Lower lobe of right lung (tissue), 2 donors: ENCODE data around the gene EIF2S2. TPM values are rescaled to one million over a fixed set of nuclear protein-coding genes. Genes with fewer than 3 reads are reported as not detected.
A peak's percentile ranks its signal among the peaks of the same experiment; 100 is the strongest.

Source experiments
- ATAC-seq, 2 donors: fragments of 200-7000 bp; cut with Tn5 transposase; one replicate each; pipeline ENCODE4 v1.9.1; 2020 to 2022; ENCODE audit warnings: mild to moderate bottlenecking in 2 of 2, moderate library complexity in 2 of 2
- DNase-seq: peaks from one replicate; pipeline ENCODE4 v3.0.0-alpha.2; 2020
- H3K27ac ChIP-seq: fragments of 200-600 bp; one replicate; pipeline ENCODE4 v1.8.0; 2022
- H3K27me3 ChIP-seq: fragments of 200-600 bp; one replicate; pipeline ENCODE4 v1.8.0; 2022; ENCODE audit warnings: low read depth
- H3K36me3 ChIP-seq: fragments of 200-600 bp; one replicate; pipeline ENCODE4 v1.8.0; 2022; ENCODE audit warnings: mild to moderate bottlenecking
- H3K4me1 ChIP-seq: fragments of 200-600 bp; one replicate; pipeline ENCODE4 v1.8.0; 2022
- H3K4me3 ChIP-seq: fragments of 200-600 bp; one replicate; pipeline ENCODE4 v1.8.0; 2022; ENCODE audit warnings: mild to moderate bottlenecking
- H3K9me3 ChIP-seq: fragments of 200-600 bp; one replicate; pipeline ENCODE4 v1.8.0; 2022
- intact Hi-C: fragments of 100-400 bp; cut with DNase I; formaldehyde crosslinking; loops from one replicate; pipeline ENCODE4 v1.11.0; 2022
- total RNA-seq: library from RNA; stranded (reverse); fragmentation: NEBNext Ultra II Directional; extraction: Animal tissue kit (Norgen Biotek cat#: 25700); gene quantifications from one replicate; pipeline ENCODE4 v1.2.1, GENCODE V29; 2021
- TF ChIP-seq, protein P1 (sequence below): fragments of 200-600 bp; IDR thresholded peaks from one replicate; pipeline ENCODE4 v1.8.0; 2022; ENCODE audit warnings: antibody characterized with exemption, mild to moderate bottlenecking
- donor health status: DM: no; HTN: yes; CAD: no; lungs with severe emphysema.

The EIF2S2 gene
- total RNA-seq, 1 donor from 2014 or later = 50.3 TPM

DNA sequence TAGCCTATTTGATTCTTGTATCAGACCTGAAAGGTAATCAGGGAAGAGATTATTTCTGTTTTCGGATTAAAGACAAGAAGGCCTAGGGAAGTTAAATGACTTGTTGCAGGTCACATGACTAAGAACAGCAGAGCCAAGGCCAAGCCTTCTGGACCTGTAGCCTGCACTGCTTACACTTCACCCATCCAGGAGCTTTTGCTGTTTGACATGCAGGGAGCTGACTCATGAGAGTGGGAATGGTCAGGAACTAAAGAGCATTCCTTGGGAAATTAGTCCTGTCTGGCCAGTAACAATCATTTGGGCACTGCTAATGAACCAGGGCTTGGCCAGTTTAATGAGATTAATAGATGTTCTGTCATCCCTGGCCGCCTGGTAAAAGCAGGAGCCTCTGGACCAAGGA is 46.8 kb downstream of the EIF2S2 start:
- ATAC-seq (no peak), DNase-seq (no peak)
- no peaks in the 10 kb centered on the region for H3K9me3 ChIP-seq
- no peak overlapping the region for H3K4me3 ChIP-seq
- no peaks in the 10 kb centered on the region for H3K27me3 ChIP-seq
- H3K36me3 ChIP-seq = peaks cover 19% of the 10 kb centered on the region
- peak overlapping the region; percentile 2 for H3K27ac ChIP-seq
- TF ChIP-seq, protein P1, sequence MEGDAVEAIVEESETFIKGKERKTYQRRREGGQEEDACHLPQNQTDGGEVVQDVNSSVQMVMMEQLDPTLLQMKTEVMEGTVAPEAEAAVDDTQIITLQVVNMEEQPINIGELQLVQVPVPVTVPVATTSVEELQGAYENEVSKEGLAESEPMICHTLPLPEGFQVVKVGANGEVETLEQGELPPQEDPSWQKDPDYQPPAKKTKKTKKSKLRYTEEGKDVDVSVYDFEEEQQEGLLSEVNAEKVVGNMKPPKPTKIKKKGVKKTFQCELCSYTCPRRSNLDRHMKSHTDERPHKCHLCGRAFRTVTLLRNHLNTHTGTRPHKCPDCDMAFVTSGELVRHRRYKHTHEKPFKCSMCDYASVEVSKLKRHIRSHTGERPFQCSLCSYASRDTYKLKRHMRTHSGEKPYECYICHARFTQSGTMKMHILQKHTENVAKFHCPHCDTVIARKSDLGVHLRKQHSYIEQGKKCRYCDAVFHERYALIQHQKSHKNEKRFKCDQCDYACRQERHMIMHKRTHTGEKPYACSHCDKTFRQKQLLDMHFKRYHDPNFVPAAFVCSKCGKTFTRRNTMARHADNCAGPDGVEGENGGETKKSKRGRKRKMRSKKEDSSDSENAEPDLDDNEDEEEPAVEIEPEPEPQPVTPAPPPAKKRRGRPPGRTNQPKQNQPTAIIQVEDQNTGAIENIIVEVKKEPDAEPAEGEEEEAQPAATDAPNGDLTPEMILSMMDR = no peak
- H3K4me1 ChIP-seq = peaks cover 31% of the 10 kb centered on the region
- intact Hi-C loops = loop anchor here (10.0 kb wide), 1 partner anchor 130 kb away; no protein-coding TSS in a partner anchor

DNA sequence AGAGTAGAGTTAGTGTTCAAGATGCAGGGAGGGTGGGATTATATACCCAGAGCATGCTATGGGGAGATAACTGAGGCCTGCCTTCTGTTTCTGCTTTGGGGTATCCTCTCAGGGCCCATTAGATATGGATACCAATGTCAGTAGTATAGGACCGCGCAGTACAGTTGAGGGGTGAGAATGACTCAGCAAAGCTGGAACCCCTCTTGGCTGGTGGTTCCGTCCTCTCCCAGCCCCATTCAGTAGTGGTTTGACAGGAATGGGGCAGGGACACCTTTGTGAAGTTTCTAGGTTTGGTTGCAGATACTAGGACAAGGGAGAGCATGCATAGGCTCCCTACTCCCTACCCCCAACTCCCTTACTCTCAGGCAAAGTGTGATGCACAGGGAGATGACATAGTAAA is 47.8 kb downstream of the EIF2S2 start:
- intact Hi-C loops = loop anchor here (10.0 kb wide), 1 partner anchor 129 kb away; no protein-coding TSS in a partner anchor
- no peak overlapping the region for H3K4me3 ChIP-seq
- peaks cover 25% of the 10 kb centered on the region for H3K4me1 ChIP-seq
- DNase-seq (no peak), ATAC-seq (no peak)
- TF ChIP-seq, protein P1 = no peak
- H3K27me3 ChIP-seq = no peaks in the 10 kb centered on the region
- no peak overlapping the region for H3K27ac ChIP-seq
- H3K36me3 ChIP-seq = peaks cover 19% of the 10 kb centered on the region
- no peaks in the 10 kb centered on the region for H3K9me3 ChIP-seq

DNA sequence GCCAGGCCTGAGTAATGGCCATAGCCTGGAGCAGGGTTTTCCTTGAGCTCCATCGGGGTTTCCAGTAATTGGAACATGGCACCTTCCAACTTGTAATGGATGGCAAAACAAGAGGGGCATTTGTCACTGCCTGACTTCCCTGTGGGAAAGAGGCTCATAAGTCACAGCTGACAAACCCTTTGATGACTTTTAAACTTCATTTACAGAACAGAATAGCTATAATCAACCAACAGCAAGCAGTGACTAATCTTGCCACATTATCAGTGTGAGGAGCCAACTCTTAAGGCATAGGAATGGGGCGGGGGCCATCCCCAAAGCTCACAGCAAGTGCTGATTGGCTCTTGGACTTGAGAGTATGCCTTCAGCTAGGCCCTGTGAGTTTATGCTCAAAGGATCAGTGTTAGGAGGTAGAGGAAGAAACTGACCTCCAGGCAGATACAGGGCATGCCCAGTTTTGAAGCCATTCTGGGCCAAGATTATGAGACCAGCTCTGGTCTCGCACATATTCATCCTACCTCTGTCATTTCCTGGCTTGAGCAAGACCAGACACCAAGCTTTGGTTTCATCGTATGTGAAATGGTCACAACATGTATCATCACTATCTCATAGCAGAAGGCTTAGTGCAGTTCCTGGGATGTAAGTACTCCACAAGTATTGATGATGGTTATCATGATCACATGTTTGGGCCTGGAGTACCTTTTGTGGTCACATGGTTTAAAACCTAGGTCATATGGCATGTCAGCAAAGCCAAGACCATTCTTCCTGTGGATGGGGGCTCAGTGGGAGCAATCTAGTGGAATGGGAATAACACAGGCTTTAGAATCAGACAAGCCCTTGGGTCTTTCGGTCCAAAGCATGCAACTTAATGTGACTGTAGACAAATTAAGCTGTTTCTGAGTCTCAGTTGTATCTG is 49.2 kb downstream of the EIF2S2 start:
- TF ChIP-seq, protein P1 = no peak
- H3K4me3 ChIP-seq = no peak overlapping the region
- intact Hi-C loops = loop anchor here (10.0 kb wide), 1 partner anchor 128 kb away; no protein-coding TSS in a partner anchor
- no peak for ATAC-seq
- H3K36me3 ChIP-seq = peaks cover 19% of the 10 kb centered on the region
- no peak for DNase-seq
- H3K4me1 ChIP-seq = peaks cover 31% of the 10 kb centered on the region
- no peak overlapping the region for H3K27ac ChIP-seq
- no peaks in the 10 kb centered on the region for H3K27me3 ChIP-seq
- no peaks in the 10 kb centered on the region for H3K9me3 ChIP-seq

DNA sequence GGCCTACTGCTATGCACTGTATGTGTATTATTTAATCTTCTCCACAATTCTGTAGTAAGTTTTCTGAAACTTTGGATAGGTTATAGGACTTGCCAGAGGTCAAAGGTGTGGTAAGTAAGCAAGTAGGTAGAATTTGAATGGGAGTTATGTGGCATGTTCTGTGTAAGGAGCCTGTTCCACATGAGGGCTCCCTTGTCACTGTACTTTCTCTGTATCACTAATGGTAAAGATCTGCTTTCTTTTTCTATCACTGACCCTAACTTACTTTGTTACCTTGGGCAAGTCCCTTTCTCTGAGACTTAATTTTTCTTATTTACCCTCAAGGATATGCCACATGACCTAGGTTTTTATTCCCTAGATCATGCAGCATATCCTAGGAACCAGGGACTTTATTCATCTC is 50.3 kb downstream of the EIF2S2 start:
- intact Hi-C loops = loop anchor here (10.0 kb wide), 1 partner anchor 127 kb away; no protein-coding TSS in a partner anchor
- TF ChIP-seq, protein P1 = no peak
- H3K4me1 ChIP-seq = peaks cover 31% of the 10 kb centered on the region
- ATAC-seq (no peak), DNase-seq (no peak)
- H3K27me3 ChIP-seq = no peaks in the 10 kb centered on the region
- no peak overlapping the region for H3K27ac ChIP-seq
- H3K36me3 ChIP-seq = peaks cover 16% of the 10 kb centered on the region
- no peaks in the 10 kb centered on the region for H3K9me3 ChIP-seq
- H3K4me3 ChIP-seq = no peak overlapping the region

DNA sequence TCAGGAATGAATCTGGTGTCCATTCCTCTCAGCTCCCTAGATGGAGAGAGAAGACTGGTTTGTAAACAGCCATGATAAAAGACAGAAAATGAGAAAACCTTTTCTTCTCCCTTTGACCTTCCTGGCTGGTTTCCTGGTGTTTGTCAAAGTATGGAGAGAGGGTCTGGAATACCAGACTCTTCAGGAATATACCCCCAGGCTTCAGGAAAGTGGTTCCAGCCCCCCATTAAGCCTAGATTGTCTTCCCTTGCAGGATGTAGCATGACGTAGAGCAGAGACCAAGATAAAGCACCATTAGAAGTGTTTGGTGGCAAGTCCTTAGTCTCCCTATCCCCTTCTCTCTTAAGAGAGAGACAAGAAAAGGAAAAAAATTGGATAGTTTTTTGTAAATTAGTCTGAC is 51.1 kb downstream of the EIF2S2 start:
- Histone ChIP-seq H3K4me1 (peaks cover 28% of the 10 kb centered on the region), H3K27me3 (no peaks in the 10 kb centered on the region), H3K9me3 (no peaks in the 10 kb centered on the region), H3K4me3 (no peak overlapping the region), H3K27ac (no peak overlapping the region), H3K36me3 (peaks cover 10% of the 10 kb centered on the region)
- no peak for DNase-seq
- TF ChIP-seq, protein P1 = no peak
- ATAC-seq = no peak
- intact Hi-C loops = loop anchor here (10.0 kb wide), 1 partner anchor 126 kb away; no protein-coding TSS in a partner anchor
